ENCODE results near the gene MAPKBP1. TPM values are rescaled to one million over a fixed set of nuclear protein-coding genes. Genes with fewer than 3 reads are reported as not detected.
A peak's percentile ranks its signal among the peaks of the same experiment; 100 is the strongest.

The MAPKBP1 gene
- total RNA-seq, 1 experiment from 2014 or later: 6.4 TPM

GRCh38 chr15:41801185-41801584 is 26.9 kb downstream of the MAPKBP1 start:
- in situ Hi-C loops (cut with HindIII; ENCODE audit: low pct_unique_long_range_greater_than_20kb, low sequenced_read_pairs): no loop called here
- DNase-seq (ENCODE audit: low read depth): no peak

GRCh38 chr15:41801850-41802455 is 27.7 kb downstream of the MAPKBP1 start:
- DNase-seq (ENCODE audit: low read depth): no peak
- in situ Hi-C loops (cut with HindIII; ENCODE audit: low pct_unique_long_range_greater_than_20kb, low sequenced_read_pairs): no loop called here

- DNase-seq (ENCODE audit: low read depth): no peak
- in situ Hi-C loops (cut with HindIII; ENCODE audit: low pct_unique_long_range_greater_than_20kb, low sequenced_read_pairs): no loop called here
Measured at GRCh38 chr15:41804361-41804760, 30.1 kb downstream of the MAPKBP1 start.

- in situ Hi-C loops (cut with HindIII; ENCODE audit: low pct_unique_long_range_greater_than_20kb, low sequenced_read_pairs): no loop called here
- no peak for DNase-seq (ENCODE audit: low read depth)
Measured at GRCh38 chr15:41804916-41805666, 30.8 kb downstream of the MAPKBP1 start.

- in situ Hi-C loops (cut with HindIII; ENCODE audit: low pct_unique_long_range_greater_than_20kb, low sequenced_read_pairs): no loop called here
- no peak for DNase-seq (ENCODE audit: low read depth)
Measured at GRCh38 chr15:41805711-41806110, 31.4 kb downstream of the MAPKBP1 start.

GRCh38 chr15:41806291-41807181 is 32.3 kb downstream of the MAPKBP1 start:
- in situ Hi-C loops (cut with HindIII; ENCODE audit: low pct_unique_long_range_greater_than_20kb, low sequenced_read_pairs): no loop called here
- peak; percentile 21 for DNase-seq (ENCODE audit: low read depth)

GRCh38 chr15:41809121-41809520 is 34.8 kb downstream of the MAPKBP1 start:
- in situ Hi-C loops (cut with HindIII; ENCODE audit: low pct_unique_long_range_greater_than_20kb, low sequenced_read_pairs): no loop called here
- DNase-seq (ENCODE audit: low read depth): no peak

GRCh38 chr15:41809526-41810220 is 35.4 kb downstream of the MAPKBP1 start:
- no peak for DNase-seq (ENCODE audit: low read depth)
- in situ Hi-C loops (cut with HindIII; ENCODE audit: low pct_unique_long_range_greater_than_20kb, low sequenced_read_pairs): no loop called here

- in situ Hi-C loops (cut with HindIII; ENCODE audit: low pct_unique_long_range_greater_than_20kb, low sequenced_read_pairs): no loop called here
- DNase-seq (ENCODE audit: low read depth): peak; percentile 11
Measured at GRCh38 chr15:41810651-41811431, 36.6 kb downstream of the MAPKBP1 start.

- peak; percentile 66 for DNase-seq (ENCODE audit: low read depth)
- in situ Hi-C loops (cut with HindIII; ENCODE audit: low pct_unique_long_range_greater_than_20kb, low sequenced_read_pairs): no loop called here
Measured at GRCh38 chr15:41811432-41812195, 37.3 kb downstream of the MAPKBP1 start.

GRCh38 chr15:41812820-41813375 is 38.6 kb downstream of the MAPKBP1 start:
- in situ Hi-C loops (cut with HindIII; ENCODE audit: low pct_unique_long_range_greater_than_20kb, low sequenced_read_pairs): no loop called here
- DNase-seq (ENCODE audit: low read depth): no peak

- DNase-seq (ENCODE audit: low read depth): no peak
- in situ Hi-C loops (cut with HindIII; ENCODE audit: low pct_unique_long_range_greater_than_20kb, low sequenced_read_pairs): no loop called here
Measured at GRCh38 chr15:41813426-41813825, 39.1 kb downstream of the MAPKBP1 start.

- in situ Hi-C loops (cut with HindIII; ENCODE audit: low pct_unique_long_range_greater_than_20kb, low sequenced_read_pairs): no loop called here
- DNase-seq (ENCODE audit: low read depth): no peak
Measured at GRCh38 chr15:41814534-41814933, 40.2 kb downstream of the MAPKBP1 start.

GRCh38 chr15:41816788-41817187 is 42.5 kb downstream of the MAPKBP1 start:
- no peak for DNase-seq (ENCODE audit: low read depth)
- in situ Hi-C loops (cut with HindIII; ENCODE audit: low pct_unique_long_range_greater_than_20kb, low sequenced_read_pairs): no loop called here

GRCh38 chr15:41817327-41817726 is 43.0 kb downstream of the MAPKBP1 start:
- DNase-seq (ENCODE audit: low read depth): no peak
- in situ Hi-C loops (cut with HindIII; ENCODE audit: low pct_unique_long_range_greater_than_20kb, low sequenced_read_pairs): no loop called here

- no peak for DNase-seq (ENCODE audit: low read depth)
- in situ Hi-C loops (cut with HindIII; ENCODE audit: low pct_unique_long_range_greater_than_20kb, low sequenced_read_pairs): no loop called here
Measured at GRCh38 chr15:41817781-41818180, 43.5 kb downstream of the MAPKBP1 start.

All from Caki2 (cell line).